Nephron (organoid): ENCODE measurements around the gene PCBP3.

Experiments used
- H3K27ac Mint-ChIP-seq, 3 experiments: 2 replicates each; pipeline ENCODE4 v1.8.0; 2020; ENCODE audit warnings: mixed read lengths in 3 of 3, mild to moderate bottlenecking in 2 of 3, moderate library complexity in 1 of 3
- H3K27me3 Mint-ChIP-seq: 2 replicates; pipeline ENCODE4 v1.8.0; 2021; ENCODE audit warnings: low read depth, mild to moderate bottlenecking, moderate library complexity, mixed read lengths
- H3K36me3 Mint-ChIP-seq: 2 replicates; pipeline ENCODE4 v1.8.0; 2020; ENCODE audit warnings: low read depth, mixed read lengths
- H3K4me1 Mint-ChIP-seq: 2 replicates; pipeline ENCODE4 v1.8.0; 2020; ENCODE audit warnings: mixed read lengths
- H3K4me3 Mint-ChIP-seq, 3 experiments: 2 replicates each; pipeline ENCODE4 v1.8.0; 2020; ENCODE audit warnings: mild to moderate bottlenecking in 3 of 3, mixed read lengths in 3 of 3, moderate library complexity in 2 of 3
- H3K9me3 Mint-ChIP-seq: 2 replicates; pipeline ENCODE4 v1.8.0; 2020; ENCODE audit warnings: mixed read lengths
- CTCF ChIP-seq, 3 experiments: fragments of 200-600 bp; sonication (generic); IDR thresholded peaks; one replicate each; pipeline ENCODE4 v1.5.0; 2021; ENCODE audit warnings: antibody characterized with exemption in 3 of 3; ENCODE audit not compliant: unreplicated experiment in 3 of 3

PCBP3 gene

GRCh38 chr21:45860493-45861155 lies 217.1 kb downstream of the PCBP3 start:
- Mint-ChIP-seq H3K27ac (no peak overlapping the region), H3K27me3 (peaks cover 12% of the 10 kb centered on the region), H3K4me3 (no peak overlapping the region), H3K36me3 (no peaks in the 10 kb centered on the region), H3K4me1 (peaks cover 7% of the 10 kb centered on the region), H3K9me3 (no peaks in the 10 kb centered on the region)
- no peak for TF ChIP-seq CTCF (IDR thresholded peaks at IDR 0.05; ENCODE audit: unreplicated experiment in 3 of 3)

GRCh38 chr21:45861156-45861870 lies 217.8 kb downstream of the PCBP3 start:
- H3K36me3 Mint-ChIP-seq: no peaks in the 10 kb centered on the region
- H3K4me1 Mint-ChIP-seq: peaks cover 7% of the 10 kb centered on the region
- H3K4me3 Mint-ChIP-seq: no peak overlapping the region
- no peaks in the 10 kb centered on the region for H3K9me3 Mint-ChIP-seq
- H3K27ac Mint-ChIP-seq: peak overlapping the region in 1 of 3 experiments; percentile 37
- peaks cover 14% of the 10 kb centered on the region for H3K27me3 Mint-ChIP-seq
- TF ChIP-seq CTCF (IDR thresholded peaks at IDR 0.05; ENCODE audit: unreplicated experiment in 3 of 3): no peak

GRCh38 chr21:45862543-45863207 lies 219.2 kb downstream of the PCBP3 start:
- H3K27ac Mint-ChIP-seq: peak overlapping the region in 1 of 3 experiments; percentile 20
- no peaks in the 10 kb centered on the region for H3K9me3 Mint-ChIP-seq
- H3K36me3 Mint-ChIP-seq: no peaks in the 10 kb centered on the region
- H3K27me3 Mint-ChIP-seq: peaks cover 15% of the 10 kb centered on the region
- H3K4me1 Mint-ChIP-seq: no peaks in the 10 kb centered on the region
- H3K4me3 Mint-ChIP-seq: no peak overlapping the region
- no peak for TF ChIP-seq CTCF (IDR thresholded peaks at IDR 0.05; ENCODE audit: unreplicated experiment in 3 of 3)

GRCh38 chr21:45863267-45863666 lies 219.7 kb downstream of the PCBP3 start:
- no peak for TF ChIP-seq CTCF (IDR thresholded peaks at IDR 0.05; ENCODE audit: unreplicated experiment in 3 of 3)
- H3K36me3 Mint-ChIP-seq: no peaks in the 10 kb centered on the region
- no peaks in the 10 kb centered on the region for H3K4me1 Mint-ChIP-seq
- peaks cover 16% of the 10 kb centered on the region for H3K27me3 Mint-ChIP-seq
- H3K4me3 Mint-ChIP-seq: no peak overlapping the region
- no peak overlapping the region for H3K27ac Mint-ChIP-seq
- H3K9me3 Mint-ChIP-seq: no peaks in the 10 kb centered on the region

- Mint-ChIP-seq H3K4me3 (no peak overlapping the region), H3K27me3 (peaks cover 16% of the 10 kb centered on the region), H3K36me3 (no peaks in the 10 kb centered on the region), H3K4me1 (no peaks in the 10 kb centered on the region), H3K27ac (no peak overlapping the region), H3K9me3 (no peaks in the 10 kb centered on the region)
- TF ChIP-seq CTCF (IDR thresholded peaks at IDR 0.05; ENCODE audit: unreplicated experiment in 3 of 3): no peak
Observed at GRCh38 chr21:45863751-45864150, 220.2 kb downstream of the PCBP3 start.
